CD4-positive, alpha-beta T cell treated with Interleukin-6 for 4 hours (primary cell): ENCODE measurements around the gene PMM2.
"Not testable (repeated sequence)": the region's sequence is repeated elsewhere in the genome, so short reads cannot be mapped to it uniquely, and the experiment has no call there.

Source experiments
- DNase-seq: peaks from one replicate; pipeline ENCODE4 v3.0.0-alpha.2; 2020; ENCODE audit warnings: mixed read lengths

Gene PMM2

GRCh38 chr16:8822403-8822802 lies 24.8 kb downstream of the PMM2 start:
- DNase-seq: no peak

- no peak for DNase-seq
These were observed 28.7 kb downstream of the PMM2 start for GRCh38 chr16:8826278-8826879.

- no peak for DNase-seq
These were observed 31.0 kb downstream of the PMM2 start for GRCh38 chr16:8828541-8829165.

GRCh38 chr16:8831450-8831849 lies 33.8 kb downstream of the PMM2 start:
- no peak for DNase-seq

- no peak for DNase-seq
These were observed 34.5 kb downstream of the PMM2 start for GRCh38 chr16:8831871-8832716.

GRCh38 chr16:8832717-8833105 lies 35.1 kb downstream of the PMM2 start:
- DNase-seq: no peak

GRCh38 chr16:8836797-8837196 lies 39.2 kb downstream of the PMM2 start:
- not testable (repeated sequence) for DNase-seq

GRCh38 chr16:8837594-8837993 lies 40.0 kb downstream of the PMM2 start:
- DNase-seq: not testable (repeated sequence)

GRCh38 chr16:8842016-8842415 lies 44.4 kb downstream of the PMM2 start:
- not testable (repeated sequence) for DNase-seq

GRCh38 chr16:8843296-8843695 lies 45.7 kb downstream of the PMM2 start:
- not testable (repeated sequence) for DNase-seq

- DNase-seq: no peak
These were observed 48.2 kb downstream of the PMM2 start for GRCh38 chr16:8845699-8846298.

- DNase-seq: no peak
These were observed 48.8 kb downstream of the PMM2 start for GRCh38 chr16:8846401-8846932.

- DNase-seq: no peak
These were observed 49.5 kb downstream of the PMM2 start for GRCh38 chr16:8847145-8847544.

GRCh38 chr16:8847623-8848022 lies 50.0 kb downstream of the PMM2 start:
- no peak for DNase-seq

GRCh38 chr16:8848231-8848938 lies 50.7 kb downstream of the PMM2 start:
- no peak for DNase-seq

GRCh38 chr16:8848939-8849391 lies 51.3 kb downstream of the PMM2 start:
- DNase-seq: no peak

GRCh38 chr16:8849411-8850011 lies 51.9 kb downstream of the PMM2 start:
- no peak for DNase-seq

- DNase-seq: no peak
These were observed 52.7 kb downstream of the PMM2 start for GRCh38 chr16:8850279-8850885.

GRCh38 chr16:8851761-8852403 lies 54.2 kb downstream of the PMM2 start:
- DNase-seq: no peak

GRCh38 chr16:8852534-8852933 lies 54.9 kb downstream of the PMM2 start:
- DNase-seq: no peak

GRCh38 chr16:8853150-8853549 lies 55.5 kb downstream of the PMM2 start:
- no peak for DNase-seq
